ENCODE data around the gene CACNA1B. TPM values are rescaled to one million over a fixed set of nuclear protein-coding genes. Genes with fewer than 3 reads are reported as not detected.
A peak's percentile ranks its signal among the peaks of the same experiment; 100 is the strongest.

Gene CACNA1B
- total and polyA plus RNA-seq, 11 donors: 0.03 to 0.25 (median 0.13) TPM

DNA sequence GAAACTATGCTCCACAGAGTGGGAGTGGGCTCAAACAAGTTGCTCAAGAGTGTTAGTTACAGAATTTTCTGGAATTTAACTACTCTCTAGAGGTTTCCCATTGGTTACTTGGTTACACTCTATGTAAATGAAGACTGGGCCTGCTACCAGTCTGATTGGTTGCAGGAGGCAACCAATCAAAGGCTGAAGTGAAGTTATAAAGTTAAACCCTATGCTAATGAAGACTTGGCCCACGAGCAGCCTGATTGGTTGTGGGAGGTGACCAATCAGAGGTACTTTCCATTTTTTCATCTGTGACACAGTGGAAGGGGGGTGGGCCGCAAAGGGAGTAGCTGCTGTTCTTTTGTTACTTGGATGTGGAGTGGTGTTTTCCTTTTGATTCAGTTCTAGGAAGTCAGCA is 69.4 kb downstream of the CACNA1B start:
- no peak for TF ChIP-seq POLR2A (IDR thresholded peaks at IDR 0.05)
- TF ChIP-seq, protein P1, sequence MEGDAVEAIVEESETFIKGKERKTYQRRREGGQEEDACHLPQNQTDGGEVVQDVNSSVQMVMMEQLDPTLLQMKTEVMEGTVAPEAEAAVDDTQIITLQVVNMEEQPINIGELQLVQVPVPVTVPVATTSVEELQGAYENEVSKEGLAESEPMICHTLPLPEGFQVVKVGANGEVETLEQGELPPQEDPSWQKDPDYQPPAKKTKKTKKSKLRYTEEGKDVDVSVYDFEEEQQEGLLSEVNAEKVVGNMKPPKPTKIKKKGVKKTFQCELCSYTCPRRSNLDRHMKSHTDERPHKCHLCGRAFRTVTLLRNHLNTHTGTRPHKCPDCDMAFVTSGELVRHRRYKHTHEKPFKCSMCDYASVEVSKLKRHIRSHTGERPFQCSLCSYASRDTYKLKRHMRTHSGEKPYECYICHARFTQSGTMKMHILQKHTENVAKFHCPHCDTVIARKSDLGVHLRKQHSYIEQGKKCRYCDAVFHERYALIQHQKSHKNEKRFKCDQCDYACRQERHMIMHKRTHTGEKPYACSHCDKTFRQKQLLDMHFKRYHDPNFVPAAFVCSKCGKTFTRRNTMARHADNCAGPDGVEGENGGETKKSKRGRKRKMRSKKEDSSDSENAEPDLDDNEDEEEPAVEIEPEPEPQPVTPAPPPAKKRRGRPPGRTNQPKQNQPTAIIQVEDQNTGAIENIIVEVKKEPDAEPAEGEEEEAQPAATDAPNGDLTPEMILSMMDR (IDR thresholded peaks at IDR 0.05): no peak
- WGBS, 4 donors: 66 to 77% (median 73%) methylated on average over 2 of the region's 2 CpGs
- Histone ChIP-seq H3K27ac (no peak overlapping the region), H3K36me3 (no peaks in the 10 kb centered on the region), H3K27me3 (peaks cover 0 to 8% (median 0%) of the 10 kb centered on the region in 9 donors), H3K4me1 (no peaks in the 10 kb centered on the region), H3K9me3 (peaks cover 0 to 38% (median 21%) of the 10 kb centered on the region in 12 donors), H3K4me3 (no peak overlapping the region)
- intact Hi-C loops (cut with DNase I): no loop called here
- DNase-seq (no peak), ATAC-seq (no peak)

DNA sequence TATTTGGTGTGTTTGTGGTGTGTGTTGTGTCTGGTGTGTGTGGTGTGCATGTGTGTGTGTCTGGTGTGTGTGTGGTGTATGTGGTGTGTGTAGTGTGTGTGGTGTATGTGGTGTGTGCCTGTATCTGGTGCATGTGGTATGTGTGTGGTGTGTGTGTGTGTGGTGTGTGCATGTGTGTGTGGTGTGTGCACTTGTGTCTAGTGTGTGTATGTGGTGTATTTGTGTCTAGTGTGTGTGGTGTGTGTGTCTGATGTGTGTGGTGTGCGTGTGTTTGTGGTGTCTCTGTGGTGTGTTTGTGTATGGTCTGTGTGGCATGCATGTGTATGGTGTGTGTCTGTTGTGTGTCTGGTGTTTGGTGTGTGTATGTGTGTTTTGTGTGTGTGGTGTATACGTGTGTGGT is 71.1 kb downstream of the CACNA1B start:
- no peaks in the 10 kb centered on the region for H3K36me3 ChIP-seq
- H3K27ac ChIP-seq: no peak overlapping the region
- H3K27me3 ChIP-seq: peaks cover 0 to 8% (median 0%) of the 10 kb centered on the region in 9 donors
- no peak for TF ChIP-seq POLR2A (IDR thresholded peaks at IDR 0.05)
- TF ChIP-seq, protein P1 (IDR thresholded peaks at IDR 0.05): no peak
- peaks cover 0 to 34% (median 21%) of the 10 kb centered on the region in 12 donors for H3K9me3 ChIP-seq
- DNase-seq: no peak
- 89 to 94% (median 92%) methylated on average over 2 of the region's 2 CpGs for WGBS, 4 donors
- intact Hi-C loops (cut with DNase I): no loop called here
- no peak for ATAC-seq
- H3K4me1 ChIP-seq: no peaks in the 10 kb centered on the region
- H3K4me3 ChIP-seq: no peak overlapping the region

DNA sequence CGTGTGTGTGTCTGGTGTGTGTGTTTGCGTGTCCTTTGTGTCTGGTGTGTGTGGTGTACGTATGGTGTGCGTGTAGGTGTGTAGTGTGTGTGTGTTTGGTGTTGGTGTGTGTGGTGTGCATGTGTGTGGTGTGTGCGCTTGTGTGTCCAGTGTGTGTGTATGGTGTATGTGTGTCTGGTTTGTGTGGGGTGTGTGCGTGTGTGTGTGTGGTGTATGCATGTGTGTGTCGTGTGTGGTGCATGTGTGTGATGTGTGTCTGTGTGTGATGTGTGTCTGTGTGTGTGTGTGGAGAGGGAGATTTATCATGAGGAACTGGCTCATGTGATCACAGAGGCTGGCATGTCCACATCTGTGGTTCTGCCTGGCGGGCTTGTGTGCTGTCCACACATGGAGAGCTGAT is 71.7 kb downstream of the CACNA1B start:
- TF ChIP-seq, protein P1 (IDR thresholded peaks at IDR 0.05): no peak
- no peak for TF ChIP-seq POLR2A (IDR thresholded peaks at IDR 0.05)
- intact Hi-C loops (cut with DNase I): no loop called here
- H3K36me3 ChIP-seq: no peaks in the 10 kb centered on the region
- DNase-seq (no peak), ATAC-seq (no peak)
- peaks cover 0 to 8% (median 0%) of the 10 kb centered on the region in 9 donors for H3K27me3 ChIP-seq
- peaks cover 0 to 28% (median 20%) of the 10 kb centered on the region in 12 donors for H3K9me3 ChIP-seq
- WGBS, 4 donors: 79 to 96% (median 95%) methylated on average over 8 of the region's 8 CpGs
- no peak overlapping the region for H3K27ac ChIP-seq
- no peaks in the 10 kb centered on the region for H3K4me1 ChIP-seq
- H3K4me3 ChIP-seq: no peak overlapping the region

DNA sequence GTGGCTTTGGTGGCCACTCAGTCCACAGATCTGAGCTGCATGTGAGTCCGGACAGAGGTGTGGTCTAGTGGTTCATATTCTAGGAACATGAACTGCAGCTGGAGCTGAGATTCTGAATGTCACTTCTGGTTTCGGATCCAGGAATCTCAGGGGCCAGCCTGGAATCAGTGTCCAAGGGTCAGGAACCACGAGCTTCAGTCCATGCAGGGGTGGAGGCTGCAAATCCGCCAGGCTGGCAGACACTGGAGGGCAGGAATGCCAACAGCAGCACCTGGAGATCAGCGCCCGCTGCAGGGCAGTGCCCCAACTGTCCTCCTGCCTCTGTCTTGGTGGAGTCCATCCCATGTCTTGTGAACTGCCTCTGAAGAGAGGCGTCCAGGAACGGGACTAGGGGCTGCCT is 73.5 kb downstream of the CACNA1B start:
- DNase-seq (peak in 1 of 5 donors; percentile 10), ATAC-seq (no peak)
- no peaks in the 10 kb centered on the region for H3K36me3 ChIP-seq
- peaks cover 0 to 11% (median 3%) of the 10 kb centered on the region in 12 donors for H3K9me3 ChIP-seq
- peaks cover 0 to 8% (median 0%) of the 10 kb centered on the region in 9 donors for H3K27me3 ChIP-seq
- H3K4me3 ChIP-seq: no peak overlapping the region
- no peak overlapping the region for H3K27ac ChIP-seq
- no peaks in the 10 kb centered on the region for H3K4me1 ChIP-seq
- 69 to 79% (median 76%) methylated on average over 7 to 8 of the region's 8 CpGs for WGBS, 4 donors
- intact Hi-C loops (cut with DNase I): no loop called here
- TF ChIP-seq, protein P1 (IDR thresholded peaks at IDR 0.05): no peak
- no peak for TF ChIP-seq POLR2A (IDR thresholded peaks at IDR 0.05)
